ENCODE data around the gene PTGER2. TPM values are rescaled to one million over a fixed set of nuclear protein-coding genes. Genes with fewer than 3 reads are reported as not detected.

PTGER2 gene
- polyA plus RNA-seq, 4 donors: 0.45 to 5.1 (median 2.9) TPM

- H3K4me3 ChIP-seq (ENCODE audit: low read depth in 1 of 3, low read length in 3 of 3): no peak overlapping the region
- no peak for DNase-seq
- peaks cover 0 to 3% (median 0%) of the 10 kb centered on the region in 3 donors for H3K27me3 ChIP-seq (ENCODE audit: control insufficient read depth in 3 of 3, insufficient read depth in 3 of 3, low read length in 3 of 3)
- H3K9me3 ChIP-seq (ENCODE audit: control insufficient read depth in 2 of 2, insufficient read depth in 1 of 2, low read depth in 1 of 2, low read length in 1 of 2): no peaks in the 10 kb centered on the region
- H3K4me1 ChIP-seq (ENCODE audit: control insufficient read depth in 3 of 3, insufficient read depth in 2 of 3, low read depth in 1 of 3, low read length in 2 of 3): peaks cover 0 to 2% (median under 1%) of the 10 kb centered on the region in 3 donors
- FAIRE-seq: no peak
- no peaks in the 10 kb centered on the region for H3K36me3 ChIP-seq (ENCODE audit: control insufficient read depth in 3 of 3, insufficient read depth in 2 of 3, low read depth in 1 of 3, low read length in 3 of 3)
- H3K27ac ChIP-seq (ENCODE audit: low read depth in 1 of 3, low read length in 2 of 3): peak overlapping the region in 1 of 3 donors; percentile 91
- 32 to 91% (median 39%) methylated on average over 3 of the region's 3 CpGs for WGBS, 3 donors
Observed at GRCh38 chr14:52350445-52350844, 36.3 kb downstream of the PTGER2 start.

GRCh38 chr14:52351233-52352060 lies 37.3 kb downstream of the PTGER2 start:
- Histone ChIP-seq H3K27me3 (ENCODE audit: control insufficient read depth in 3 of 3, insufficient read depth in 3 of 3, low read length in 3 of 3) (peaks cover 0 to 3% (median 0%) of the 10 kb centered on the region in 3 donors), H3K4me3 (ENCODE audit: low read depth in 1 of 3, low read length in 3 of 3) (no peak overlapping the region), H3K9me3 (ENCODE audit: control insufficient read depth in 2 of 2, insufficient read depth in 1 of 2, low read depth in 1 of 2, low read length in 1 of 2) (no peaks in the 10 kb centered on the region), H3K4me1 (ENCODE audit: control insufficient read depth in 3 of 3, insufficient read depth in 2 of 3, low read depth in 1 of 3, low read length in 2 of 3) (peaks cover 0 to 2% (median 2%) of the 10 kb centered on the region in 3 donors), H3K36me3 (ENCODE audit: control insufficient read depth in 3 of 3, insufficient read depth in 2 of 3, low read depth in 1 of 3, low read length in 3 of 3) (no peaks in the 10 kb centered on the region), H3K27ac (ENCODE audit: low read depth in 1 of 3, low read length in 2 of 3) (peak overlapping the region in 2 of 3 donors; percentile 24 to 91)
- no peak for FAIRE-seq
- 48 to 53% (median 51%) methylated on average over 7 of the region's 7 CpGs for WGBS, 3 donors
- DNase-seq: no peak

GRCh38 chr14:52352061-52352491 lies 38.0 kb downstream of the PTGER2 start:
- Histone ChIP-seq H3K4me1 (ENCODE audit: control insufficient read depth in 3 of 3, insufficient read depth in 2 of 3, low read depth in 1 of 3, low read length in 2 of 3) (peaks cover 0 to 2% (median 2%) of the 10 kb centered on the region in 3 donors), H3K27me3 (ENCODE audit: control insufficient read depth in 3 of 3, insufficient read depth in 3 of 3, low read length in 3 of 3) (peaks cover 0 to 3% (median 0%) of the 10 kb centered on the region in 3 donors), H3K4me3 (ENCODE audit: low read depth in 1 of 3, low read length in 3 of 3) (no peak overlapping the region), H3K9me3 (ENCODE audit: control insufficient read depth in 2 of 2, insufficient read depth in 1 of 2, low read depth in 1 of 2, low read length in 1 of 2) (no peaks in the 10 kb centered on the region), H3K27ac (ENCODE audit: low read depth in 1 of 3, low read length in 2 of 3) (peak overlapping the region in 2 of 3 donors; percentile 3 to 91), H3K36me3 (ENCODE audit: control insufficient read depth in 3 of 3, insufficient read depth in 2 of 3, low read depth in 1 of 3, low read length in 3 of 3) (no peaks in the 10 kb centered on the region)
- 25 to 29% (median 26%) methylated on average over 3 of the region's 3 CpGs for WGBS, 3 donors
- DNase-seq: peak in 1 of 2 donors; percentile 62
- FAIRE-seq: no peak

GRCh38 chr14:52352569-52352968 lies 38.5 kb downstream of the PTGER2 start:
- 33 to 48% (median 33%) methylated on average over 4 of the region's 4 CpGs for WGBS, 3 donors
- Histone ChIP-seq H3K4me1 (ENCODE audit: control insufficient read depth in 3 of 3, insufficient read depth in 2 of 3, low read depth in 1 of 3, low read length in 2 of 3) (peaks cover 0 to 2% (median 2%) of the 10 kb centered on the region in 3 donors), H3K27ac (ENCODE audit: low read depth in 1 of 3, low read length in 2 of 3) (no peak overlapping the region), H3K36me3 (ENCODE audit: control insufficient read depth in 3 of 3, insufficient read depth in 2 of 3, low read depth in 1 of 3, low read length in 3 of 3) (no peaks in the 10 kb centered on the region), H3K4me3 (ENCODE audit: low read depth in 1 of 3, low read length in 3 of 3) (no peak overlapping the region), H3K27me3 (ENCODE audit: control insufficient read depth in 3 of 3, insufficient read depth in 3 of 3, low read length in 3 of 3) (peaks cover 0 to 3% (median 0%) of the 10 kb centered on the region in 3 donors), H3K9me3 (ENCODE audit: control insufficient read depth in 2 of 2, insufficient read depth in 1 of 2, low read depth in 1 of 2, low read length in 1 of 2) (no peaks in the 10 kb centered on the region)
- FAIRE-seq (no peak), DNase-seq (peak in 1 of 2 donors; percentile 44)

- no peaks in the 10 kb centered on the region for H3K9me3 ChIP-seq (ENCODE audit: control insufficient read depth in 2 of 2, insufficient read depth in 1 of 2, low read depth in 1 of 2, low read length in 1 of 2)
- FAIRE-seq (no peak), DNase-seq (no peak)
- H3K27ac ChIP-seq (ENCODE audit: low read depth in 1 of 3, low read length in 2 of 3): no peak overlapping the region
- no peak overlapping the region for H3K4me3 ChIP-seq (ENCODE audit: low read depth in 1 of 3, low read length in 3 of 3)
- peaks cover 0 to 3% (median 0%) of the 10 kb centered on the region in 3 donors for H3K27me3 ChIP-seq (ENCODE audit: control insufficient read depth in 3 of 3, insufficient read depth in 3 of 3, low read length in 3 of 3)
- H3K36me3 ChIP-seq (ENCODE audit: control insufficient read depth in 3 of 3, insufficient read depth in 2 of 3, low read depth in 1 of 3, low read length in 3 of 3): no peaks in the 10 kb centered on the region
- H3K4me1 ChIP-seq (ENCODE audit: control insufficient read depth in 3 of 3, insufficient read depth in 2 of 3, low read depth in 1 of 3, low read length in 2 of 3): peaks cover 0 to 2% (median 2%) of the 10 kb centered on the region in 3 donors
Observed at GRCh38 chr14:52354242-52354641, 40.1 kb downstream of the PTGER2 start.

- Histone ChIP-seq H3K27ac (ENCODE audit: low read depth in 1 of 3, low read length in 2 of 3) (peak overlapping the region in 1 of 3 donors; percentile 50), H3K9me3 (ENCODE audit: control insufficient read depth in 2 of 2, insufficient read depth in 1 of 2, low read depth in 1 of 2, low read length in 1 of 2) (no peaks in the 10 kb centered on the region), H3K27me3 (ENCODE audit: control insufficient read depth in 3 of 3, insufficient read depth in 3 of 3, low read length in 3 of 3) (peaks cover 0 to 3% (median 0%) of the 10 kb centered on the region in 3 donors), H3K36me3 (ENCODE audit: control insufficient read depth in 3 of 3, insufficient read depth in 2 of 3, low read depth in 1 of 3, low read length in 3 of 3) (no peaks in the 10 kb centered on the region), H3K4me1 (ENCODE audit: control insufficient read depth in 3 of 3, insufficient read depth in 2 of 3, low read depth in 1 of 3, low read length in 2 of 3) (peaks cover 0 to 2% (median 2%) of the 10 kb centered on the region in 3 donors), H3K4me3 (ENCODE audit: low read depth in 1 of 3, low read length in 3 of 3) (no peak overlapping the region)
- no peak for FAIRE-seq
- WGBS, 3 donors: 31 to 35% (median 31%) methylated on average over 2 of the region's 2 CpGs
- DNase-seq: no peak
Observed at GRCh38 chr14:52355016-52355431, 40.9 kb downstream of the PTGER2 start.

- Histone ChIP-seq H3K9me3 (ENCODE audit: control insufficient read depth in 2 of 2, insufficient read depth in 1 of 2, low read depth in 1 of 2, low read length in 1 of 2) (no peaks in the 10 kb centered on the region), H3K4me3 (ENCODE audit: low read depth in 1 of 3, low read length in 3 of 3) (no peak overlapping the region), H3K4me1 (ENCODE audit: control insufficient read depth in 3 of 3, insufficient read depth in 2 of 3, low read depth in 1 of 3, low read length in 2 of 3) (peaks cover 0 to 5% (median 2%) of the 10 kb centered on the region in 3 donors), H3K36me3 (ENCODE audit: control insufficient read depth in 3 of 3, insufficient read depth in 2 of 3, low read depth in 1 of 3, low read length in 3 of 3) (no peaks in the 10 kb centered on the region), H3K27me3 (ENCODE audit: control insufficient read depth in 3 of 3, insufficient read depth in 3 of 3, low read length in 3 of 3) (peaks cover 0 to 3% (median 0%) of the 10 kb centered on the region in 3 donors), H3K27ac (ENCODE audit: low read depth in 1 of 3, low read length in 2 of 3) (peak overlapping the region in 1 of 3 donors; percentile 38)
- WGBS, 3 donors: 51 to 68% (median 54%) methylated on average over 5 of the region's 5 CpGs
- DNase-seq: no peak
- no peak for FAIRE-seq
Observed at GRCh38 chr14:52355526-52355925, 41.4 kb downstream of the PTGER2 start.

GRCh38 chr14:52356025-52356424 lies 41.9 kb downstream of the PTGER2 start:
- H3K4me3 ChIP-seq (ENCODE audit: low read depth in 1 of 3, low read length in 3 of 3): no peak overlapping the region
- H3K27ac ChIP-seq (ENCODE audit: low read depth in 1 of 3, low read length in 2 of 3): peak overlapping the region in 1 of 3 donors; percentile 38
- DNase-seq (peak in 1 of 2 donors; percentile 17), FAIRE-seq (no peak)
- H3K27me3 ChIP-seq (ENCODE audit: control insufficient read depth in 3 of 3, insufficient read depth in 3 of 3, low read length in 3 of 3): peaks cover 0 to 3% (median 0%) of the 10 kb centered on the region in 3 donors
- WGBS, 3 donors: 38 to 75% (median 48%) methylated on average over 3 of the region's 3 CpGs
- peaks cover 0 to 7% (median 2%) of the 10 kb centered on the region in 3 donors for H3K4me1 ChIP-seq (ENCODE audit: control insufficient read depth in 3 of 3, insufficient read depth in 2 of 3, low read depth in 1 of 3, low read length in 2 of 3)
- H3K9me3 ChIP-seq (ENCODE audit: control insufficient read depth in 2 of 2, insufficient read depth in 1 of 2, low read depth in 1 of 2, low read length in 1 of 2): no peaks in the 10 kb centered on the region
- no peaks in the 10 kb centered on the region for H3K36me3 ChIP-seq (ENCODE audit: control insufficient read depth in 3 of 3, insufficient read depth in 2 of 3, low read depth in 1 of 3, low read length in 3 of 3)
